ENCODE measurements around the gene CAMK1D.

- TF ChIP-seq CTCF (IDR thresholded peaks at IDR 0.05) = no peak
- TF ChIP-seq POLR2A (IDR thresholded peaks at IDR 0.05) = no peak
These were observed 408.9 kb downstream of the CAMK1D start for GRCh38 chr10:12758271-12758670.
